ENCODE data around the gene KDM2B.

Gene KDM2B

GRCh38 chr12:121475279-121475678 lies 105.5 kb downstream of the KDM2B start:
- DNase-seq (ENCODE audit: extremely low read depth, low read depth), result no peak
- TF ChIP-seq CTCF (IDR thresholded peaks at IDR 0.05; ENCODE audit: low read depth, low read length, missing control alignments), result no peak
- H3K4me3 ChIP-seq (replicated peaks; ENCODE audit: low read depth, low read length), result no peak overlapping the region

GRCh38 chr12:121472150-121472905 lies 108.5 kb downstream of the KDM2B start:
- no peak for DNase-seq (ENCODE audit: extremely low read depth, low read depth)
- no peak overlapping the region for H3K4me3 ChIP-seq (replicated peaks; ENCODE audit: low read depth, low read length)
- TF ChIP-seq CTCF (IDR thresholded peaks at IDR 0.05; ENCODE audit: low read depth, low read length, missing control alignments), result no peak

- no peak for TF ChIP-seq CTCF (IDR thresholded peaks at IDR 0.05; ENCODE audit: low read depth, low read length, missing control alignments)
- no peak overlapping the region for H3K4me3 ChIP-seq (replicated peaks; ENCODE audit: low read depth, low read length)
- no peak for DNase-seq (ENCODE audit: extremely low read depth, low read depth)
These were observed 110.1 kb downstream of the KDM2B start for GRCh38 chr12:121470751-121471150.

GRCh38 chr12:121468499-121468801 lies 112.4 kb downstream of the KDM2B start:
- H3K4me3 ChIP-seq (replicated peaks; ENCODE audit: low read depth, low read length), result no peak overlapping the region
- DNase-seq (ENCODE audit: extremely low read depth, low read depth), result no peak
- TF ChIP-seq CTCF (IDR thresholded peaks at IDR 0.05; ENCODE audit: low read depth, low read length, missing control alignments), result no peak

- peak overlapping the region; percentile 49 for H3K4me3 ChIP-seq (replicated peaks; ENCODE audit: low read depth, low read length)
- no peak for DNase-seq (ENCODE audit: extremely low read depth, low read depth)
- TF ChIP-seq CTCF (IDR thresholded peaks at IDR 0.05; ENCODE audit: low read depth, low read length, missing control alignments), result no peak
These were observed 113.0 kb downstream of the KDM2B start for GRCh38 chr12:121467638-121468498.

- H3K4me3 ChIP-seq (replicated peaks; ENCODE audit: low read depth, low read length), result peak overlapping the region; percentile 63
- no peak for TF ChIP-seq CTCF (IDR thresholded peaks at IDR 0.05; ENCODE audit: low read depth, low read length, missing control alignments)
- peak; percentile 20 for DNase-seq (ENCODE audit: extremely low read depth, low read depth)
These were observed 113.8 kb downstream of the KDM2B start for GRCh38 chr12:121466794-121467637.
